Lung (tissue), 12 donors: ENCODE data around the gene PTGES. TPM values are rescaled to one million over a fixed set of nuclear protein-coding genes. Genes with fewer than 3 reads are reported as not detected.
"Not testable (repeated sequence)": the region's sequence is repeated elsewhere in the genome, so short reads cannot be mapped to it uniquely, and the experiment has no call there.

ENCODE experiments used
- ATAC-seq: fragments of 200-7000 bp; cut with Tn5 transposase; one replicate; pipeline ENCODE4 v1.9.1; 2020; ENCODE audit warnings: moderate number of reproducible peaks; ENCODE audit not compliant: insufficient read depth, low FRiP score
- DNase-seq, 3 donors: peaks; one replicate each; pipeline ENCODE4 v3.0.0-alpha.2; 2013 to 2017
- H3K27ac ChIP-seq, 2 donors: one replicate each; pipeline ENCODE4 v1.5.1; 2013; ENCODE audit warnings: mild to moderate bottlenecking in 2 of 2, moderate library complexity in 2 of 2, control low read depth in 1 of 2, inconsistent platforms in 1 of 2, low read depth in 1 of 2, low read length in 1 of 2
- H3K27me3 ChIP-seq, 3 donors: one replicate each; pipeline ENCODE4 v1.5.1; 2013; ENCODE audit warnings: low read length in 2 of 3; ENCODE audit not compliant: control insufficient read depth in 3 of 3, insufficient read depth in 3 of 3
- H3K36me3 ChIP-seq, 4 donors: one replicate each; pipeline ENCODE4 v1.5.1; 2013; ENCODE audit warnings: low read length in 4 of 4, mild to moderate bottlenecking in 1 of 4, moderate library complexity in 1 of 4; ENCODE audit not compliant: control insufficient read depth in 4 of 4, insufficient read depth in 4 of 4
- H3K4me1 ChIP-seq, 5 donors: one replicate each; pipeline ENCODE4 v1.5.1; 2013; ENCODE audit warnings: low read length in 5 of 5, mild to moderate bottlenecking in 2 of 5, moderate library complexity in 1 of 5; ENCODE audit not compliant: control insufficient read depth in 5 of 5, insufficient read depth in 5 of 5
- H3K4me3 ChIP-seq: one replicate; pipeline ENCODE4 v1.5.1; 2013; ENCODE audit warnings: mild to moderate bottlenecking, control low read depth, moderate library complexity
- H3K9ac ChIP-seq, 2 donors: one replicate each; pipeline ENCODE4 v1.5.1; 2013; ENCODE audit warnings: low read length in 2 of 2, control low read depth in 1 of 2; ENCODE audit not compliant: insufficient read depth in 1 of 2
- H3K9me3 ChIP-seq, 4 donors: one replicate each; pipeline ENCODE4 v1.5.1; 2013; ENCODE audit warnings: low read length in 3 of 4, mild to moderate bottlenecking in 1 of 4, moderate library complexity in 1 of 4; ENCODE audit not compliant: control insufficient read depth in 4 of 4, insufficient read depth in 3 of 4
- CTCF ChIP-seq: IDR thresholded peaks from 2 replicates; pipeline ENCODE4 v1.5.1; 2012; ENCODE audit warnings: mild to moderate bottlenecking; ENCODE audit errors: control extremely low read depth, extremely low read depth
- WGBS, 2 donors: extraction: QIAGEN DNeasy Blood & Tissue Kit; methylation state at CpG; one replicate each; pipeline ENCODE4 v1.1.7; 2013; 5-methylcytosine and 5-hydroxymethylcytosine counted together
- polyA plus RNA-seq, 2 donors: library from polyadenylated mRNA; stranded (reverse); fragments of 200-250 nt; gene quantifications; one replicate each; pipeline ENCODE4 v1.2.1, GENCODE V29; 2013
- total RNA-seq, 2 donors: library from RNA; depleted of rRNA in 1 of 2; stranded (reverse); fragments of >200 nt in 1 of 2; gene quantifications; one replicate each; pipeline ENCODE4 v1.2.1, GENCODE V29; 2014 to 2021
- donor health status: control.
- donor health status: control.
- donor health status: Bipolar disorder and iron deficiency.
- donor health status: healthy.
- donor health status: DM: yes; HTN: yes; CAD: no.

PTGES gene
- total and polyA plus RNA-seq, 4 donors, result 8.0 to 19.8 (median 14.0) TPM

- peaks cover 0 to 22% (median 6%) of the 10 kb centered on the region in 5 donors for H3K4me1 ChIP-seq
Observed at GRCh38 chr9:129750013-129750638, 2.7 kb downstream of the PTGES start.

GRCh38 chr9:129749575-129749974, 3.3 kb downstream of the PTGES start:
- 93 to 95% methylated on average over 6 of the region's 6 CpGs for WGBS, 2 donors
- Histone ChIP-seq H3K36me3 (peaks cover 0 to 2% (median 0%) of the 10 kb centered on the region in 4 donors), H3K9ac (no peak overlapping the region), H3K27ac (no peak overlapping the region), H3K4me3 (no peak overlapping the region), H3K4me1 (peaks cover 0 to 22% (median 6%) of the 10 kb centered on the region in 5 donors), H3K9me3 (no peaks in the 10 kb centered on the region), H3K27me3 (no peaks in the 10 kb centered on the region)
- TF ChIP-seq CTCF, result no peak
- no peak for ATAC-seq
- no peak for DNase-seq

More at GRCh38 chr9:129750013-129750638, 2.7 kb downstream of the PTGES start:
- Histone ChIP-seq H3K27ac (no peak overlapping the region), H3K9ac (no peak overlapping the region), H3K27me3 (no peaks in the 10 kb centered on the region), H3K9me3 (no peaks in the 10 kb centered on the region), H3K36me3 (peaks cover 0 to 2% (median 0%) of the 10 kb centered on the region in 4 donors), H3K4me3 (no peak overlapping the region)
- WGBS, 2 donors, result 92 to 94% methylated on average over 9 of the region's 9 CpGs
- ATAC-seq, result no peak
- DNase-seq, result no peak
- no peak for TF ChIP-seq CTCF

GRCh38 chr9:129749052-129749451, 3.8 kb downstream of the PTGES start:
- H3K9ac ChIP-seq, H3K27me3 ChIP-seq, ATAC-seq, H3K36me3 ChIP-seq, DNase-seq, H3K4me3 ChIP-seq, H3K27ac ChIP-seq, H3K9me3 ChIP-seq: not testable (repeated sequence)
- H3K4me1 ChIP-seq, result peaks cover 0 to 22% (median 6%) of the 10 kb centered on the region in 5 donors
- 95 to 97% methylated on average over 4 of the region's 4 CpGs for WGBS, 2 donors

- Histone ChIP-seq H3K9me3 (no peaks in the 10 kb centered on the region), H3K4me1 (peaks cover 0 to 18% (median 6%) of the 10 kb centered on the region in 5 donors)
- 89 to 94% methylated on average over 5 of the region's 5 CpGs for WGBS, 2 donors
Observed at GRCh38 chr9:129748249-129748648, 4.6 kb downstream of the PTGES start.

More at GRCh38 chr9:129748249-129748648, 4.6 kb downstream of the PTGES start:
- no peak for DNase-seq
- no peak for TF ChIP-seq CTCF
- Histone ChIP-seq H3K36me3 (peaks cover 0 to 2% (median 0%) of the 10 kb centered on the region in 4 donors), H3K4me3 (no peak overlapping the region), H3K27me3 (no peaks in the 10 kb centered on the region), H3K9ac (no peak overlapping the region), H3K27ac (no peak overlapping the region)
- no peak for ATAC-seq
